GM21528 (cell line): ENCODE measurements around the gene GPR183.
A peak's percentile ranks its signal among the peaks of the same experiment; 100 is the strongest.

Source experiments
- ATAC-seq: cut with Tn5 transposase; IDR thresholded peaks from one replicate; pipeline ENCODE4 v1.9.1; 2021; ENCODE audit warnings: mild to moderate bottlenecking, moderate library complexity; ENCODE audit not compliant: unreplicated experiment, low FRiP score

The GPR183 gene

DNA sequence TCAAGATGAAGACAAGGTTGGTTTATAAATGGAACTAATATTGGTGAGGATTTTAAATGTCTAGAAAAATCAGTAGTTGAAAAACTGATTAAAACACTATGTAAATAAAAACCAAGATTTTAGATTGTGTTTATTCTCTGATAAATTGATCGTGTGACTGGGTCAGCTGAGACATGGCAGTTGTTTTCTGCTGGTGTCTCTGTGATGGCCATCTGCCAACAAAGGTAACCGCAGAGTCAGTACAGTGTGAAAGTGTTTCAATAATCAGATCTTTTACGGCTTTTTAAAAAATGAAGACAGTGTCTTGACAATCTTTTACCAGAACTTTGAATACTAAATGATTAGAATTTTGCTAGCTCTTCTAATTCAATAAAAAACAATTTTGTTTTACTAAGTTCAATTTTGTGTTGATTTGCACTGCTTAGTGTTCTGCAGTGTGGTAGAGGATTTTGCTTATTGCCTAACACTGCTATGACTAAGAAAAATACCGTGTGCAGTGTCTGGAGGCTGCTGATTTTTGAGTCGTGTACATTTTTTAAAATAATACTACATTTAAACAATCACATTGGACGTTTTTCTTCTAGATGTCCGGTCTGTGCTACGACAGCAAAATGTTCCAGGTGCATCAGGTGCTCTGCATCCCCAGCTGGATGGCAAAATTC is 32.7 kb upstream of the GPR183 start:
- no peak for ATAC-seq

DNA sequence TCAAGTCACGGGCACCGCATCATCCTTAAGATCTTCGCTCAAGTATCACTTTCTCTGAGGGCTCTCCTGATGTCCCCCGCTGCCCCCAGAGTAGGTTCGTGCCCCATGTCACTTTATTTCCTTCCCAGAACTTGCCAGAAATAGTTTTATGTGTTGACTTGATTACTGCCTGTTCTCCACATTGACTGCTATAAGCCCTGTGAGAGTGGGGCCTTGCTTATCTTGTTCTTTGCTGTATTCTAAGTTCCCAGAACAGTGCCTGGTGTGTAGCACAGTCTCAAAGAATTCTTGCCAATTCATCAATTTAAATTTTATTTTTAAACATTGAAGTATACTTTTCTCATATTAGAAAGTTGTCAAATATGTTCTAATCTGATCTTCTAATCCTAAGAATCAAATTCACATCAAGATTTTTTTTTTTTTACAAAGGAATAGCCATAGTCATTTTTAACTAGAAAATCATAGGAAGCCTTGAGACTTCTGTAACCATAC is 32.1 kb upstream of the GPR183 start:
- ATAC-seq = no peak

DNA sequence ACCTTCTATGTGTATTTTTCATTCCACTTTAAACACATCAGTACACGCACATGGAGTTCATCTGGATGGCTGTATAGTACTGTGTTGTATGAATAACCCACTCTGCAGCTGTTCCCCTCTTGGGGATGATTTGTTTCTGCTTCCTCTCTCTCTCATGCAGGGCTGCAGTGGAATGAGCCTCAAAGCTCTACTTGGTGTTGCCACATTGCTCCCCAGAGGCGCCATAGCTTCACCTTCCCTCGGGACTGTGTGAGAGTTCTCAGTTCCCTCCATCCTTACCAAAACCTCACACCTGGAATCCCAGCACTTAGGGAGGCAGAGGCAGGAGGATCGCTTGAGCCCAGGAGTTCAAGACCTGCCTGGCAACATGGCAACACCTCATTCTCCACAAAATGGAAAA is 28.4 kb upstream of the GPR183 start:
- ATAC-seq = peak; percentile 54

DNA sequence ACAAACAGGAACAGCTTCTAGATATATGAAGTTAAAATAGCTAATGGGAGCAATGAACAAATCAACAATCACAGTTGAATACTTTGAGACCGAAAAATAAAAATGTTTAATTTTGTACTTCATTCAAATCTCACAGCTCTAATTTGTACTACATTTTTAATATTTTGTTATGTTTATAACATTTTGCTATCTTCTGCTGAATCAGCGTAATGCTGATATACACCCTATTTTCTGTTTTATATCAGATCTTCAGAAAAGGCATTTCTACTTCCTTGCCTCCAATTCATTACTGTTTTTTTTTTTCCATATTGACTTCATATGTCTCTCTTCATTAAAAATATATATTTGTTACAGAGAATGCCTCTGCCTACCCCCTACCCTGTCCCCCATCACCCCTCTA is 27.9 kb upstream of the GPR183 start:
- ATAC-seq = no peak

DNA sequence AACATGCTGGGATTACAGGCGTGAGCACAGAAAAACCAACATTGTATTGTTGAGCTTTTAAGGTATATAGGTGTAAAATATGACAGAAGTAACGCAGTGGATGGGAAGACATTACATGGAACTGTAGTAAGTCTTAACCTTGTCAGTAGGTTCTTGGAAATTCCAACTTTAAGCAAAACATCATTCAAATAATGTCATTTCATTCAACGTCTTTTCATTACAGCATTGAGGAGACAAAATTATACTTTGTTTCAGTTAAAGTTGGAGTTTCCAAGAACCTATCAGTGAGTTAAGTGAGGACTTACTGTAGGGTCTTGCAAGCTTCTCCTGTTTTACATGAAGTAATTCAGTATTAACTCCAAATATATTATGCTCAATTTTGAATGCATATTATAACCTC is 27.0 kb upstream of the GPR183 start:
- ATAC-seq = no peak

DNA sequence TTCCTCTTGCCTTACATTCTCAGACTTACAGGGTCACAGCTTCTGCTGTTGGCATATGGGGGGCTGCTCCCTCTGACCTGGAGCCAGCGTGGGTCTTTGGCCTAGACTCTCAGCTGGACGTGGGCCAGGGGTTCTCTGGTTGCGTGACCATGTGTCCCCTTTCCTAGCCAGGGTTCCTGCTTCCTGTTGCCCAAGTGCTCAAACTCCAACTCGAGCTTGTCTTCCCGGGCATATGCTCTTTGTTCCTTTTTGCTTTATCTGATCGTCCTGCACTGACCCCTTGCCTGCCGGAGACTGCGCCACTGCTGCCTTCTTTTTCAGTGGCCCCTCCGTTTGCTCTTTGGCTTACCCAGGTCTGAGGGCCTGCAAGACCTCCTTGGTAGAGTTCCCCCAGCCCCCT is 25.3 kb upstream of the GPR183 start:
- no peak for ATAC-seq

DNA sequence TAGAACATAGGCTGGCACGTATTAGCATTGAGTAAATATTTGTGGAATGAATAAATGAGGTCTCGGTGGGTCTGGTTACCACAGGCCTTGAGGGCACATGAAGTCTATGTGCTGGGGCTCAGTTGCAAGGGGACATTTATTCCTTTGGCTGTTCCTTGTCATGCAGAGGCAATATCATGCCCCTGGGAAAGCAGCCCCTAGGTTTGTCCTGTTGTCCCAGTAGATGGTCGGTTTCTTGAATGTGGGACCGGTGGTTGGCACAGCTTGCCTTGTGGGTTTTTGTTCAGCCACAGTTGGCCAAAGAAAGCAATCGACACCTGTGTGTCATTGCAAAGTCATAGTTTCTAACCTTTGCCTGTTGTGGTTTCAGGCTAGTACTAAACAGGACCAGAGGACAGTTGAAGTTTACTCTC is 24.7 kb upstream of the GPR183 start:
- peak; percentile 86 for ATAC-seq

DNA sequence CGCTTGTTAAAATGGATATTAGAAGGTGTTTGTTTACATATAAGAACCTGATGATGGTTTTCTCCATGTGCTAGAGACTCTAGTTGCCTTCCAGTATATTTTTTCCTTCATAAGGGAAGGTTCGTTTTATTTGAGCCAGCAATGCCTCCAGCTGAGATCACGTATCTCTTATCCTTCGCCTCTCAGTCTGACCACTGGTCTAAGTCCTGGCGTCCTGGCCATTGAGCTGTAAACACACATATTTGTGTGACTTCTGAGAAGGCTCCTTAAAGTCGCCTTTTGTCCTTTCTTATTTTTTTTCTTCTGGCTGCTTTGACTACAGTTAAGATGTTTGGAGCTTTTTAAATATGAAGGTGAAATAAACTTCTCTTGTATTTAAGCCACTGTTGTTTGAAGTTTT is 23.7 kb upstream of the GPR183 start:
- no peak for ATAC-seq

DNA sequence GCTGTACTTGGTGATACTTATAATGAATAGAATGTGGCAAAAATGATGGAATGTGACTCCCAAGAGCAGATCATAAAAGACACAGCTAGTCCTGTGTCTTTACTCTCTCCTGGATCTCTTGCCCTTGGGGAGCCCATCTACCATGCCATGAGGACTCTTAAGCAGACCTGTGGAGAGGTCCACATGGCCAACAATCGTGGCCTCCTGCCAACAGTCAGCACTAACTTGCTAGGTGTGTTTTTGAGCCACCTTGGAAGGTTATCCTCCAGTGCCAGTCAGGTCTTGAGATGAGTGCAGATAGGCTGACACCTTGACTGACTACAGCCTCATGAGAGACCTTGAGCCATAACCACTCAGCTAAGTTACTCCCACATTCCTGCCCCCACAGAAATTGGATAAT is 22.3 kb upstream of the GPR183 start:
- ATAC-seq = no peak

DNA sequence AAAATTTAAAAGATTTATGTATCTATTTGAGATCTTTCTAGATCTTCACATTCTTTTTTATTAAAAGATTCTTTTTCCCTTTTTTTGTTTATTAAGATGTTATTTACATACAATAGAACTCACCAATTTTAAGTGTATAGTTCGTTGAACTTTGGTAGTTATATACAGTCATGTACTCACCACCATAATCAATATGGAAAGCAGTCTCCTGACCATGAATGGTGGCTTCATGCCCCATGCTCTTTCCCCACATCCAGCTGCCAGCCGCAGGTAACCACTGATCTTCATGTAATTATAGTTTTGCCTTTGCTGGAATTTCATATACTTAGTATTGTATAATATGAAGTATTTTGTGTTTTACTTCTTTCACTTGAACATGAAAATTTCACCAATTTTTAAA is 20.6 kb upstream of the GPR183 start:
- no peak for ATAC-seq

DNA sequence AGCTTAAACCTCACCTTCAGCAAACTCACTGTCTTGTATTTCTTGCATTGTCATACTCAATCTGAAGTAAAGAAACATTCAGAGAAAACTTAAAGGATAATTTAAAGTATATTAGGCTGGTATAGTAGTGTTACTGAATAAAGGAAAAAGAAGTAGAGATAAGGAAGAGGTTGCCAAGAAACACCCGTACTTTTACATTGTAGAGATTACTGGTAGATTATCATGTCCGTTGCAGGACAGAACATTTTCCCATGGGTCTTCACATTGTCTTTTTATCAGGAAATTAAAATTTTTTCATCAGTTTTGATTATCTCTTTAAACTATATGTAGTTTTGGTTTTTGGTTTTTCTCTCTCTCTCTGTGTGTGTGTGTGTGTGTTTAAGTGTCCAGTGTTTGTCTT is 19.9 kb upstream of the GPR183 start:
- ATAC-seq = no peak

DNA sequence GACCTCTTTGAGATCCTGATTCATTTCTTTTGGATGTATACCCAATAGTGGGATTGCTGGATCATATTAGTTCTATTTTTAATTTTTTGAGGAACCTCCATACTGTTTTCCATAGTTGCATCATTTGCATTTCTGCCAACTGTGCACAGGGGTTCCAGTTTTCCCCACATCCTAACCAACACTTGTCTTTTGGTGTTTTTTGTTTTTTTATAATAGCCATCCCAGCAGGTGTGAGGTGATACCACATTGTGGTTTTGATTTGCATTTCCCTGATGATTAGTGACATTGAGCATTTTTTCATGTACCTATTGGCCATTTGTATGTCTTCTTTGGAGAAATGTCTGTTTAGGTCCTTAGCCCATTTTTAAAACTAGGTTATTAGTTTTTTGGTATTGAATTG is 18.8 kb upstream of the GPR183 start:
- ATAC-seq = no peak

DNA sequence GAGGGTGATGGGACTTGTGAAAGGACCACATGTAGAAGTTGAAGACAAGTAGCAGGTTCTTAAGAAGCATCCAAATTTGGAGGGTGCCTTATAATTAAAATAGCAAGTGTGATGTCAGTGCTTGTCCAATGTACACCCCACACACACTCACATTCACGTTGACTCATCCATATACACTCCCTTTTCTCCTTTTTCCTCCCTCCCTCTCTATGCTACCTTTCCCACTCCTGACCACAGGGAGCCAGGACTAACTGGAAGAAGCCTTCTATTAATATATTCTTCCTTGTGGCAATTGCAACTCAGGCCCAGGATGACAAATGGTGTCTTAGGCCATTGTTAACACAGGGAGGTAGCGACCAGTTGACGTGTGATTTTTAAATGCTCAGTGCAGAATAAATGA is 16.3 kb upstream of the GPR183 start:
- no peak for ATAC-seq

DNA sequence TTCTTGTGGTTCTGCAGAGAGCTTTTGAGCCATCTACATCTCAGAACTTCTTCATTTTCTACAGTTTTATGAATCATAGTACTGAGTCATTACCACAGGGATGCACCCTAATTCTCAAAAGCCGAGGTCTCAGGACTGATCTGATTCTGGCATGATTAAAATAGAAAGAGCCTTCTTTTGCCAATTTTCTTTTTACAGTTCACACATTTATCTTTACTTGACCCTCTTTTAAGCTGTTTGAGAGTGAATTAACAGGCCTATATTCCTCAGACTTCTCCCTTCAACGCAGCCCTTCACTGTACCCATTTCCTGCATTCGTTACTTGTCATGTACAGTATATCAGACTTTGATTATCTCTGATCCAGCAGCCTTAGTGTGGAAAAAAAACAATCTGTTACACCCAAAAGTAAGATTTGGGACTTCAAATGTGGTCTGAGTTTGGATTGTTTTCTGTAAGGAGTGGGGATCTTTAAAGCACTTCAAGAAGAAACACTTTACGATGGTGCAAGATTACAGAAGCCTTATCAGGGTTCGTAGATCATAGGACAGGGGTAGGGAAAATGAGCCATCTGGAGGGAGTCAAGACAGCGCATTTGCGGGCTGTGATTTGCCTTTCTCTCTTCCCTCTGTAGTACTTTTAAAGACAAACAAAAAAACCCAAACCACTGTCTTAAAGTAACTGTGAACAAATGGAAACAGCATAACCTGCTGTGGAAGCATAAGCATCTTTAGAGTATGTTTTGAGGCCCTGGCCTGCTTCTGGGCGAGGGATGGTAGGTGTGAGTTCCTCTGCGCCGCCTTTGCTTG is 15.3 kb upstream of the GPR183 start:
- ATAC-seq = peak; percentile 86

DNA sequence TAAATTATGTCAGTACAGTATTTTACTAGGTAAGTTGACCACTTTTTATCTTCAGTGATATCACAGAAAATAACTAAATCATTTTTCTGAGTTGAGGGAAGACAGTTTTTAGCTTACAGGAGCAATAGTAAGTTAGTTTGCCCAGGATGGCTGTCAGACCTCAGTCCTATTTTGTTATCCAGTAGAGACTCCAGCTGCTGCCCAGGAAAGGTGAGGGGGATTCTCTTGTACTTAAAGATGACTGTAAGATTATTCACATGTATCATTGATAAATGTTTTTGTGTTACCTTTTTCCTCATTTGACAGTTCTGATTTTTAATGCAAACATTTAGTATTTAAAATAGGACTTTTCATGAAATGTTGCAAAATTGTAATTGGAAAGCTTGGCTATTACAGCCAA is 14.5 kb upstream of the GPR183 start:
- no peak for ATAC-seq

DNA sequence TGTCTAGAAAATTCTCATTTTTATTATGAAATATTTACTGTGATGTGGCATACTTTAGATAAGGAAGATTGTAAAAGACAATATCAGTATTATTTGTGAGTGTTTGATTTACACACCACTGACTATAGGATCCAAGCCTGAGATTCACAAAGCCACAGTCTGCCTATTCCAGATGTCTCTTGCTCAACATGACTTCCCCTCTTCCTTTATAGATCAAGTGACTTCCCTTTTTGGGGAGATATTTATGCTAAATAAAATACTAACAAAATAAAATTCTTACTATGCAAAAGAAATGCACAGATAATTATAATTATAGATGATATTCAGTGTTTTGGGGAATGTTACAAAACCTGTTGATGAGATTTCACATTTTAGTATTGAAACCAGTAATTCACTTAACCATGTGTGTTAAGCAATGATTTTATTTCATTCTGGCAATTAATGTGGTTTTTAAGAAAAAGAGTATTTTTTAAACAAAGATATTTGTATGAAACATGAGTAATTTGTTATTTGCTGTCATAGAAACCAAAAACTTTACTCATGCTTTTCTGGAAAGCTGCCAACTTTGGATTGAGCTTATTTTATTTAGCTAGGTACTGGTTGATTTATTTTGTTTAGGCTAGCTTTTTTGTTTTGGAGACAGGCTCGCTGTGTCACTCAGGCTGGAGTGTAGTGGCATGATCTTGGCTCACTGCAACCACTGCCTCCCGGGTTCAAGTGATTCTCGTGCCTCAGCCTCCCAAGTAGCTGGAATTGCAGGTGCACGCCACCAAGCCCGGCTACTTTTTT is 13.7 kb upstream of the GPR183 start:
- ATAC-seq = no peak

DNA sequence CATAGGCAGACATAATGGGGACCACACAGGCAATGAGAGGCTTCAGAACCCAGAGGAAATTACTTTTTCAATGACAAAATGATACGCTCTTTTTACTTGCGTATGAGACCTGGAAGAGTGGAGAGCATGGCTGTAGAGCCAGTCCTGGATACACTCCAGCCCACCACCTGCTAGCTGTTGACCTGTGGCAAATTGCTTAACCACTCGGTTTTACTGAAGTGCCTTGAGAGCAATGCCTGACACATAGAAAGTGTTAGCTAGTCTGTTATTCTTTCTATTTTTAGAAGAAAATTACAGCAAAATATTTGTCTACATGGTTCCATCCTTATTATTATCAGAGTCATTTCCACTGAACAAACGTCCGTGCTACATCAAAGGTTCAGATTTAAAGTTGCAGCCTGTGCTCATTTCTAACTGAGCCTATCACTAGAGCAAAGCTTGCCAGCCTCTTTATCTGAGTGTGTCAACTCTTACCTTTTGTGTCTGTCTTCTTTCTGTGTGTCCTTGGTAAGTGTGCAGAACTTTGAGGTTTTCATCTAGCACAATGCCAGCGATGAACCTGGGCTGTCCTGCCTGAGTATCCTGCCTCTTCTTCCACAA is 9.6 kb upstream of the GPR183 start:
- no peak for ATAC-seq

DNA sequence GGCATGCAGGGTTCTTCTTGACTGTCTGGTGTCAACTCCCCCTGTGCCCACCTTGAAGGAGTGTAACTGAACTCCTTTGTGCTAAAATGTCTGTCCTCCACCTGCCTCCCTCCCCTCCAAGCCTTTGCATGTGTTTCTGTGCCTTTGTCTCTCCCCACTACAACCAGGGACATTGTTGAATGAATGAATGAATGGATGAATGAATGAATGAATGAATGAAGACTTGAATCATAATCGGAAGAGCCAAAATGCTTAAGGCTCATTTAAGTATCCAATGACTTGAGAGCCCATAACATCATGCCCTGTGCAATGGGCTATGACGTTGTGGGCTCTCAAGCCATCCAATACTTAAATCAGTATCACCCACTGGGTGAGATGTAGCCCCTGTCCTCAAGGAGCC is 9.0 kb upstream of the GPR183 start:
- ATAC-seq = no peak

DNA sequence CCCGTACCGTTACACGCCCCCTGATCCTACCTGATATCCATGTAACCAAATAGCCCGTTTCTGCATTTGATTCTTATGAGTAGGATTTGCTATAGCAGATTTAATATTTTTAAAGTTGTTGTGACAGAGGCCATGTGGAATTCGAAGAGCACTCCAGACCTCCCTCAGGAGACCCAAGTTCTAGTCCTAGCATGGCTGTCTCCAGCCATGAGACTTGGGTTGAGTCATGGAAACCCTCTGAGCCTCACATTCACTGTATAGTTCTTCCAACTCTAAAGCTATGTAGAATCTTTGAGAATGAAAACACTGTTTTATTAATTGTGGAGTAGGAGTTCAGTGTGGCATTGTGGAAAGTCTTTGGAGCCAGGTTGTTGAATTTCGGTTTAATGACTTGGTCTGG is 8.0 kb upstream of the GPR183 start:
- ATAC-seq = no peak

DNA sequence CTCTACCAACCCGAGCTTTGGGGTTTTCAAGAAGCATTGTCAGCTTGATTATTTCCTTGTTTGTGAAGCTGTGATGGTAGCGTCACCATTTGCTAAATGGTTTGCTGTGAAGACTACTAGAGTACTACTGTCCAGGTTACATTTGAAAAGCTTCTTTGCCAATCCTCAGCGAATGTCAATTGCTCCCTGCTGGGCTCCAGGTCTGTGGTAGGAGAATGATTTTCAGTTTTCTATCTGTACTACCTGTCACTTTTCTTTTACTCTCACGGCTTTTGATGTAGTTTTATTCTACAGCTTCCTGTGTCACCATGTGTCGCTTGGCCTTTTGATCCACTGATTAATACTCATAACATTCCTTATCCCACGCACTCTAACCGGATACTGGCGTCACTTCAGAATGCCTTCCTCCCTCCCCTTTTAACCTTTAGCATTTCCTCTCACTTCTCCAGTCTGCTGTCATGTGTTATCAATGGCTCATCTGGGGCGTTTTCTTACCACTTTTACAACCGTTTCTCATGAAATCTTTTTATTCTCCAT is 7.5 kb upstream of the GPR183 start:
- ATAC-seq = no peak

DNA sequence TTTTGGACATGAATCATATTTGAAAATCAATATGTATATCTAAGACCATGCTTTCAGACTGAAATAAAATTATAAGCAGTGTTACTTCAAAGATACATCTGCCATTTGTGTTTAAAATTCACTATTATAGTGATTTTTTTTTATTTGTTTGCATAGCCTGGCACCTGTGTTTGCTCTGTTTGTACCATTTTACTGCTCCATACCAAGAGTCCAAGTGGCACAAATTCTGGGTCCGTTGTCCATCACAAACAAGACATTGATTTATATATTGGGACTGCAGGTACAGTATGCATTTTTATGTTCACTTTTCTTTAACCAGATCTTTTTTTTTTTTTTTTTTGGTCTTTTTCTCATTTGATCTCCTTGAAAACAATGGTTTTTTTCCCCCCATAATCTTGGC is 6.7 kb upstream of the GPR183 start:
- no peak for ATAC-seq
